ENCODE results near the gene SPACA9.

DNA sequence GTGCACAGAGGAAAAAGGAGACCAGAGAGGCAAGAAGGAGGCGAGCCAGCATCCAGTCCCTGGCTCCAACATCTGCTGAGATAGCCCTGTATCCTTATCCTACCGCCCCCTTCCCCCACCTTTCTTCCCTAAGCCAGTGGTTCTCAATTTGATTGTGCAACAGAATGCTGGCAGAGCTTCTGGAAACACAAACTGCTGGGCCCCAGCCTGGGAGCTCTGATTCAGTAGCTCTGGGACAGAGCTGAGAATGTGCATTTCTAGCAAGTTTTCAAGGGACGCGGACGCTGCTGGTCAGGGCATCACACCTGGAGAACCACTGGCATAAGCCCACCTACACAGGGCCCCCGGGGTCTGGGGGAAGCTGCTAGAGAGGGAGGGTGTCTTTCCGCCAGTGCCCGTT lies 21.7 kb upstream of the SPACA9 start:
- TF ChIP-seq, protein P1, sequence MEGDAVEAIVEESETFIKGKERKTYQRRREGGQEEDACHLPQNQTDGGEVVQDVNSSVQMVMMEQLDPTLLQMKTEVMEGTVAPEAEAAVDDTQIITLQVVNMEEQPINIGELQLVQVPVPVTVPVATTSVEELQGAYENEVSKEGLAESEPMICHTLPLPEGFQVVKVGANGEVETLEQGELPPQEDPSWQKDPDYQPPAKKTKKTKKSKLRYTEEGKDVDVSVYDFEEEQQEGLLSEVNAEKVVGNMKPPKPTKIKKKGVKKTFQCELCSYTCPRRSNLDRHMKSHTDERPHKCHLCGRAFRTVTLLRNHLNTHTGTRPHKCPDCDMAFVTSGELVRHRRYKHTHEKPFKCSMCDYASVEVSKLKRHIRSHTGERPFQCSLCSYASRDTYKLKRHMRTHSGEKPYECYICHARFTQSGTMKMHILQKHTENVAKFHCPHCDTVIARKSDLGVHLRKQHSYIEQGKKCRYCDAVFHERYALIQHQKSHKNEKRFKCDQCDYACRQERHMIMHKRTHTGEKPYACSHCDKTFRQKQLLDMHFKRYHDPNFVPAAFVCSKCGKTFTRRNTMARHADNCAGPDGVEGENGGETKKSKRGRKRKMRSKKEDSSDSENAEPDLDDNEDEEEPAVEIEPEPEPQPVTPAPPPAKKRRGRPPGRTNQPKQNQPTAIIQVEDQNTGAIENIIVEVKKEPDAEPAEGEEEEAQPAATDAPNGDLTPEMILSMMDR (IDR thresholded peaks at IDR 0.05; ENCODE audit: low read depth, low read length) = no peak
- TF ChIP-seq EZH2phosphoT487 (IDR thresholded peaks at IDR 0.05; ENCODE audit: low read depth) = no peak

All from OCI-LY3 (cell line).